Measurements from ENCODE around the gene KRT73.

KRT73 gene

GRCh38 chr12:52606581-52607218, 11.7 kb downstream of the KRT73 start:
- in situ Hi-C loops (cut with MboI; ENCODE audit: low pct_unique_long_range_greater_than_20kb, low sequenced_read_pairs, unreplicated experiment): no loop called here
- DNase-seq (ENCODE audit: low spot score): no peak
- TF ChIP-seq, protein P1, sequence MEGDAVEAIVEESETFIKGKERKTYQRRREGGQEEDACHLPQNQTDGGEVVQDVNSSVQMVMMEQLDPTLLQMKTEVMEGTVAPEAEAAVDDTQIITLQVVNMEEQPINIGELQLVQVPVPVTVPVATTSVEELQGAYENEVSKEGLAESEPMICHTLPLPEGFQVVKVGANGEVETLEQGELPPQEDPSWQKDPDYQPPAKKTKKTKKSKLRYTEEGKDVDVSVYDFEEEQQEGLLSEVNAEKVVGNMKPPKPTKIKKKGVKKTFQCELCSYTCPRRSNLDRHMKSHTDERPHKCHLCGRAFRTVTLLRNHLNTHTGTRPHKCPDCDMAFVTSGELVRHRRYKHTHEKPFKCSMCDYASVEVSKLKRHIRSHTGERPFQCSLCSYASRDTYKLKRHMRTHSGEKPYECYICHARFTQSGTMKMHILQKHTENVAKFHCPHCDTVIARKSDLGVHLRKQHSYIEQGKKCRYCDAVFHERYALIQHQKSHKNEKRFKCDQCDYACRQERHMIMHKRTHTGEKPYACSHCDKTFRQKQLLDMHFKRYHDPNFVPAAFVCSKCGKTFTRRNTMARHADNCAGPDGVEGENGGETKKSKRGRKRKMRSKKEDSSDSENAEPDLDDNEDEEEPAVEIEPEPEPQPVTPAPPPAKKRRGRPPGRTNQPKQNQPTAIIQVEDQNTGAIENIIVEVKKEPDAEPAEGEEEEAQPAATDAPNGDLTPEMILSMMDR (IDR thresholded peaks at IDR 0.05; ENCODE audit: extremely low read depth, insufficient read depth, missing control alignments): no peak

GRCh38 chr12:52606096-52606495, 12.3 kb downstream of the KRT73 start:
- TF ChIP-seq, protein P1 (IDR thresholded peaks at IDR 0.05; ENCODE audit: extremely low read depth, insufficient read depth, missing control alignments): no peak
- in situ Hi-C loops (cut with MboI; ENCODE audit: low pct_unique_long_range_greater_than_20kb, low sequenced_read_pairs, unreplicated experiment): no loop called here
- DNase-seq (ENCODE audit: low spot score): no peak

GRCh38 chr12:52605542-52605941, 12.8 kb downstream of the KRT73 start:
- in situ Hi-C loops (cut with MboI; ENCODE audit: low pct_unique_long_range_greater_than_20kb, low sequenced_read_pairs, unreplicated experiment): no loop called here
- TF ChIP-seq, protein P1 (IDR thresholded peaks at IDR 0.05; ENCODE audit: extremely low read depth, insufficient read depth, missing control alignments): no peak
- no peak for DNase-seq (ENCODE audit: low spot score)

DNA sequence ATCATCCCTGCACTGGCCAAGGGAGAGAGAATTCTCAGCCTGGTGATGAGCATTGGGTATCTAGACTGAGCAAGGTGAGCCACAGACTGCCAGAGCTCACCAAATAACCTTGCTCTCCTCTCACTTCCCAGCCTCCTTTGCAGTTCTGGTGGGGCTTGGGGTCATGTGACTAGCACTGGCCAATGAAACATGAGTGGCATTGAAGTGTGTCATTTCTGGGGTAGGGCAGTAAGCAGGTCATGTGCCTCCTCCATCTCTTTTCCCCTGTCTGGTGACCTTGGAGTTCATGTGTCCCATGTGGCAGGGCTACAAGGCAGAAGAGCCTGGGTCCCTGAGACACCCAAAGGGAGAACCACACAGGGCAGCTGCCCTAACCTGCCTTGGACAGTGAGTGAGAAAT, 13.5 kb downstream of the KRT73 start:
- in situ Hi-C loops (cut with MboI; ENCODE audit: low pct_unique_long_range_greater_than_20kb, low sequenced_read_pairs, unreplicated experiment): no loop called here
- TF ChIP-seq, protein P1 (IDR thresholded peaks at IDR 0.05; ENCODE audit: extremely low read depth, insufficient read depth, missing control alignments): no peak
- DNase-seq (ENCODE audit: low spot score): no peak

DNA sequence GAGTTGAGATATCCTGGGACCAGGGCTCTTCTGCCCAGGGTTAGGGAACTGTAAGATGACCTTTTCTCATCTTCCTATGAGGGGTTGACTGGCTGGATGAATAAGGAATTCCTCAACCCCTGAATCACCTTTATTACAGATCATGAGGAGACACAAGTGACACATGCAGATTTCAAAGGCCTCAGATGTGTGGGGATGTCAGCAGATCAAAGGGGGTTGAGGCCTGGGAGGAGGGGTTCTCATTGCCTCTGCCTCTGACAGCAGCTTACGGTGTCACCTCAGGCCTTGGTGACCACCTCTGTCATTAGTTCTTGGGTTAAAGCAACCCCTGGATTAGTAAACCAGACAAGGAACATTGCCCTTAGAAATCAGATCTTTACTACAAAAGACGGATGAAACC, 15.0 kb downstream of the KRT73 start:
- in situ Hi-C loops (cut with MboI; ENCODE audit: low pct_unique_long_range_greater_than_20kb, low sequenced_read_pairs, unreplicated experiment): no loop called here
- TF ChIP-seq, protein P1 (IDR thresholded peaks at IDR 0.05; ENCODE audit: extremely low read depth, insufficient read depth, missing control alignments): no peak
- no peak for DNase-seq (ENCODE audit: low spot score)

- DNase-seq (ENCODE audit: low spot score): no peak
- in situ Hi-C loops (cut with MboI; ENCODE audit: low pct_unique_long_range_greater_than_20kb, low sequenced_read_pairs, unreplicated experiment): no loop called here
These were observed 15.8 kb downstream of the KRT73 start for GRCh38 chr12:52602552-52602951.

More at GRCh38 chr12:52602552-52602951, 15.8 kb downstream of the KRT73 start:
- TF ChIP-seq, protein P1 (IDR thresholded peaks at IDR 0.05; ENCODE audit: extremely low read depth, insufficient read depth, missing control alignments): no peak

Measured in GM13977 (cell line).